Measurements from ENCODE around the gene MMP10.

MMP10 gene

GRCh38 chr11:102794382-102794781 lies 14.0 kb upstream of the MMP10 start:
- H3K4me1 Mint-ChIP-seq (ENCODE audit: low read depth): no peaks in the 10 kb centered on the region
- H3K4me3 Mint-ChIP-seq: no peak overlapping the region
- no peak overlapping the region for H3K27ac Mint-ChIP-seq
- H3K9me3 Mint-ChIP-seq: no peaks in the 10 kb centered on the region
- peaks cover 2% of the 10 kb centered on the region for H3K27me3 Mint-ChIP-seq
- no peaks in the 10 kb centered on the region for H3K36me3 Mint-ChIP-seq (ENCODE audit: low read depth)
- DNase-seq: no peak

GRCh38 chr11:102793677-102794290 lies 13.4 kb upstream of the MMP10 start:
- H3K36me3 Mint-ChIP-seq (ENCODE audit: low read depth): no peaks in the 10 kb centered on the region
- no peak for DNase-seq
- H3K4me1 Mint-ChIP-seq (ENCODE audit: low read depth): no peaks in the 10 kb centered on the region
- peaks cover 4% of the 10 kb centered on the region for H3K27me3 Mint-ChIP-seq
- H3K9me3 Mint-ChIP-seq: no peaks in the 10 kb centered on the region
- no peak overlapping the region for H3K27ac Mint-ChIP-seq
- no peak overlapping the region for H3K4me3 Mint-ChIP-seq

- H3K4me3 Mint-ChIP-seq: no peak overlapping the region
- no peak for DNase-seq
- H3K27me3 Mint-ChIP-seq: peaks cover 4% of the 10 kb centered on the region
- H3K36me3 Mint-ChIP-seq (ENCODE audit: low read depth): no peaks in the 10 kb centered on the region
- H3K27ac Mint-ChIP-seq: no peak overlapping the region
- no peaks in the 10 kb centered on the region for H3K9me3 Mint-ChIP-seq
- H3K4me1 Mint-ChIP-seq (ENCODE audit: low read depth): no peaks in the 10 kb centered on the region
Observed at GRCh38 chr11:102792604-102793003, 12.2 kb upstream of the MMP10 start.

GRCh38 chr11:102791271-102792036 lies 11.0 kb upstream of the MMP10 start:
- no peak for DNase-seq
- Mint-ChIP-seq H3K9me3 (no peaks in the 10 kb centered on the region), H3K4me1 (ENCODE audit: low read depth) (no peaks in the 10 kb centered on the region), H3K27me3 (peaks cover 4% of the 10 kb centered on the region), H3K27ac (no peak overlapping the region), H3K4me3 (no peak overlapping the region), H3K36me3 (ENCODE audit: low read depth) (no peaks in the 10 kb centered on the region)

- no peak overlapping the region for H3K27ac Mint-ChIP-seq
- no peaks in the 10 kb centered on the region for H3K36me3 Mint-ChIP-seq (ENCODE audit: low read depth)
- no peak for DNase-seq
- no peaks in the 10 kb centered on the region for H3K4me1 Mint-ChIP-seq (ENCODE audit: low read depth)
- H3K27me3 Mint-ChIP-seq: peaks cover 7% of the 10 kb centered on the region
- H3K9me3 Mint-ChIP-seq: no peaks in the 10 kb centered on the region
- H3K4me3 Mint-ChIP-seq: no peak overlapping the region
Observed at GRCh38 chr11:102788334-102788995, 8.0 kb upstream of the MMP10 start.

- H3K36me3 Mint-ChIP-seq (ENCODE audit: low read depth): no peaks in the 10 kb centered on the region
- DNase-seq: no peak
- no peak overlapping the region for H3K27ac Mint-ChIP-seq
- H3K9me3 Mint-ChIP-seq: no peaks in the 10 kb centered on the region
- H3K4me1 Mint-ChIP-seq (ENCODE audit: low read depth): no peaks in the 10 kb centered on the region
- no peak overlapping the region for H3K4me3 Mint-ChIP-seq
- peaks cover 13% of the 10 kb centered on the region for H3K27me3 Mint-ChIP-seq
Observed at GRCh38 chr11:102784380-102784779, 4.0 kb upstream of the MMP10 start.

GRCh38 chr11:102783720-102784119 lies 3.3 kb upstream of the MMP10 start:
- DNase-seq: no peak
- Mint-ChIP-seq H3K4me3 (no peak overlapping the region), H3K36me3 (ENCODE audit: low read depth) (no peaks in the 10 kb centered on the region), H3K4me1 (ENCODE audit: low read depth) (no peaks in the 10 kb centered on the region), H3K9me3 (no peaks in the 10 kb centered on the region), H3K27me3 (peaks cover 11% of the 10 kb centered on the region), H3K27ac (no peak overlapping the region)

- H3K36me3 Mint-ChIP-seq (ENCODE audit: low read depth): no peaks in the 10 kb centered on the region
- H3K27me3 Mint-ChIP-seq: peaks cover 11% of the 10 kb centered on the region
- H3K9me3 Mint-ChIP-seq: no peaks in the 10 kb centered on the region
- H3K27ac Mint-ChIP-seq: no peak overlapping the region
- H3K4me3 Mint-ChIP-seq: no peak overlapping the region
- no peak for DNase-seq
- H3K4me1 Mint-ChIP-seq (ENCODE audit: low read depth): no peaks in the 10 kb centered on the region
Observed at GRCh38 chr11:102783016-102783415, 2.6 kb upstream of the MMP10 start.

GRCh38 chr11:102781676-102782075 lies 1.2 kb upstream of the MMP10 start:
- no peaks in the 10 kb centered on the region for H3K4me1 Mint-ChIP-seq (ENCODE audit: low read depth)
- no peak overlapping the region for H3K27ac Mint-ChIP-seq
- H3K36me3 Mint-ChIP-seq (ENCODE audit: low read depth): no peaks in the 10 kb centered on the region
- H3K9me3 Mint-ChIP-seq: no peaks in the 10 kb centered on the region
- DNase-seq: no peak
- peaks cover 11% of the 10 kb centered on the region for H3K27me3 Mint-ChIP-seq
- no peak overlapping the region for H3K4me3 Mint-ChIP-seq

GRCh38 chr11:102776454-102776853 lies 4.0 kb downstream of the MMP10 start:
- no peak for DNase-seq
- H3K4me1 Mint-ChIP-seq (ENCODE audit: low read depth): no peaks in the 10 kb centered on the region
- H3K36me3 Mint-ChIP-seq (ENCODE audit: low read depth): no peaks in the 10 kb centered on the region
- H3K9me3 Mint-ChIP-seq: no peaks in the 10 kb centered on the region
- peaks cover 7% of the 10 kb centered on the region for H3K27me3 Mint-ChIP-seq
- H3K27ac Mint-ChIP-seq: no peak overlapping the region
- no peak overlapping the region for H3K4me3 Mint-ChIP-seq

GRCh38 chr11:102773386-102773785 lies 7.0 kb downstream of the MMP10 start:
- no peak overlapping the region for H3K27ac Mint-ChIP-seq
- no peak for DNase-seq
- no peak overlapping the region for H3K4me3 Mint-ChIP-seq
- no peaks in the 10 kb centered on the region for H3K36me3 Mint-ChIP-seq (ENCODE audit: low read depth)
- H3K9me3 Mint-ChIP-seq: no peaks in the 10 kb centered on the region
- peaks cover 11% of the 10 kb centered on the region for H3K27me3 Mint-ChIP-seq
- H3K4me1 Mint-ChIP-seq (ENCODE audit: low read depth): no peaks in the 10 kb centered on the region

GRCh38 chr11:102771351-102771750 lies 9.1 kb downstream of the MMP10 start:
- peaks cover 18% of the 10 kb centered on the region for H3K27me3 Mint-ChIP-seq
- DNase-seq: no peak
- no peaks in the 10 kb centered on the region for H3K9me3 Mint-ChIP-seq
- H3K27ac Mint-ChIP-seq: no peak overlapping the region
- no peak overlapping the region for H3K4me3 Mint-ChIP-seq
- no peaks in the 10 kb centered on the region for H3K36me3 Mint-ChIP-seq (ENCODE audit: low read depth)
- H3K4me1 Mint-ChIP-seq (ENCODE audit: low read depth): no peaks in the 10 kb centered on the region

GRCh38 chr11:102770191-102770590 lies 10.2 kb downstream of the MMP10 start:
- Mint-ChIP-seq H3K4me3 (no peak overlapping the region), H3K27me3 (peaks cover 20% of the 10 kb centered on the region), H3K4me1 (ENCODE audit: low read depth) (no peaks in the 10 kb centered on the region), H3K27ac (no peak overlapping the region), H3K9me3 (no peaks in the 10 kb centered on the region), H3K36me3 (ENCODE audit: low read depth) (no peaks in the 10 kb centered on the region)
- no peak for DNase-seq

GRCh38 chr11:102767800-102768199 lies 12.6 kb downstream of the MMP10 start:
- no peaks in the 10 kb centered on the region for H3K9me3 Mint-ChIP-seq
- H3K4me3 Mint-ChIP-seq: no peak overlapping the region
- no peaks in the 10 kb centered on the region for H3K36me3 Mint-ChIP-seq (ENCODE audit: low read depth)
- H3K4me1 Mint-ChIP-seq (ENCODE audit: low read depth): no peaks in the 10 kb centered on the region
- no peak overlapping the region for H3K27ac Mint-ChIP-seq
- peaks cover 20% of the 10 kb centered on the region for H3K27me3 Mint-ChIP-seq
- DNase-seq: no peak

- H3K36me3 Mint-ChIP-seq (ENCODE audit: low read depth): no peaks in the 10 kb centered on the region
- H3K9me3 Mint-ChIP-seq: no peaks in the 10 kb centered on the region
- no peak for DNase-seq
- peaks cover 15% of the 10 kb centered on the region for H3K27me3 Mint-ChIP-seq
- H3K27ac Mint-ChIP-seq: no peak overlapping the region
- peaks cover 2% of the 10 kb centered on the region for H3K4me1 Mint-ChIP-seq (ENCODE audit: low read depth)
- no peak overlapping the region for H3K4me3 Mint-ChIP-seq
Observed at GRCh38 chr11:102763440-102763839, 17.0 kb downstream of the MMP10 start.
